Measurements from ENCODE around the gene TRIP4.

TRIP4 gene

DNA sequence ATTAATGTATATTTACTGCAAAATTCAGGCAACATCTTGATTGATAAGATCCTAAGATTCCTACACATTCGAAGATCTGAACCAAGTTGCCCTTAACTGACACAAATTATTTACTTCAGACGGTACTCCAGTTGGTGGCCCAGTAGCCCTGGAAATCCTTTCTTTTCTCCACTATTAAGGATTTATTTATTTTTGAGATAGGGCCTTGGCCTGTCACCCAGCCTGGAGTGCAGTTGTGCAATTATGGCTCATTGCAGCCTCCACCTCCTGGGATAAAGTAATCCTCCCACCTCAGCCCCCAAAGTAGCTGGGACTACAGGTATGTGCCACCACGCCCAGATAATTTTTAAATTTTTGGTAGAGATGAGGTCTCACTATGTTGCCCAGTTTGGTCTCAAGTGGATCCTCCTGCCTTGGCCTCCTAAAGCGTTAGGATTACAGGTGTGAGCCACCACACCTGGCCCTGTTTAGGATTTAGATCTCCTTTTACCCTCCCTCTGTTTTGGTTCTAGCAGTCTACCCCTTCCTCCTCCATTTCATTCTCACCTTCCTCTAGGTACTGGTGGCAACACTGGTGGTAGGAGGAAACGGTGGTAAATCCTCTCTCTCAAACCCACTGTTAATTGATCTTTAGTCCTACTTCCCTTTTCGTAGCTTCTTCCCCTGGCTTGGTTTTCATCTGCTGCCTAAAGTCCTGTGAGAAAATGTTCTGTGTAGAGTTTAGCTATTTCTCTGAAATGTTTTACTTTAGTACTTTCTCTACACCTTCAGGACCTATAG is 60.1 kb downstream of the TRIP4 start:
- no peak for DNase-seq

DNA sequence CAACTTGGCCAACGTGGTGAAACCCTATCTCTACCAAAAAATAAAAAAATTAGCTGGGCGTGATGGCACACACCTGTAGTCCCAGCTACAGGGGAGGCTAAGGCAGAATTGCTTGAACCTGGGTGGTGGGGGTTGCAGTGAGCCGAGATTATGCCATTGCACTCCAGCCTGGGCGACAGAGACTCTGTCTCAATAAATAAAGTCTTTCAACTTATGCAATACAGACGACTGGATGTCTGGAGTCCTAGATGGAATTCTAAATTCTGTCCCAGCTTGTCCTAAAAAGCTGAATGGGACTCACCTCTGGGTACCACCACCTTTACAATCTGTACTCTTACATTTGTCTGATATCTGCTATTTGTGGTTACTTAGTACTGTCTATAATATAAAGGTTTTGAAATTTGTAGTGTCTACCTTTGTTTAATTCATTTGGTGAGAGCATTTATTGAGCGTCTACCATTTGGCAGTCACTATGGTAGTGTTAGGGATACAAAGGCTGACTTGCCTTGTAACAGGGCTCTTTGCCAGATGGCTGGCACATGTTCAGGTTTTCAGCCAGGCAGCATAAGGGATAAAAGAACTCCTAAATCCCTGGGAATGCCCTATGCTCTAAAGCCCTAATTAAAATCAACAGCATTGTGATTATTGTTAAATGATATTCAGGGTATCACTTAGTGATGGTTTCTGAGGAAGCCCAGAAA is 65.5 kb downstream of the TRIP4 start:
- no peak for DNase-seq

DNA sequence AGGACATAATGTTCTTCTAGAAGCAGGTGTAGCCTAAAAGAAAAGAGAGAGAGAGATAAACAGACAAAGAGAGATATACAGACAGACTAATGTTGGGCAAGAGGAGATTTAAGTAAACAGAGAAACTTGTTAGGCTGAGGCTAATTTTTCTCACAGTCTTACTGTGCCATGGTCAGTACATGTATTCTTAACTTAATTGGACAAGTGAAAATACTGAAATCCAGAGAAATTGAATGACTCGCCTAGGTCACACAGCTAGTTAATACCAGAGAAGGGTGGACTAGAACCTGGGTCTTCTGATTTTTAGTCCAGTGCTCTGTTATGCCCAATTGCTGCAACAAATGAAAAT is 66.0 kb downstream of the TRIP4 start:
- no peak for DNase-seq

DNA sequence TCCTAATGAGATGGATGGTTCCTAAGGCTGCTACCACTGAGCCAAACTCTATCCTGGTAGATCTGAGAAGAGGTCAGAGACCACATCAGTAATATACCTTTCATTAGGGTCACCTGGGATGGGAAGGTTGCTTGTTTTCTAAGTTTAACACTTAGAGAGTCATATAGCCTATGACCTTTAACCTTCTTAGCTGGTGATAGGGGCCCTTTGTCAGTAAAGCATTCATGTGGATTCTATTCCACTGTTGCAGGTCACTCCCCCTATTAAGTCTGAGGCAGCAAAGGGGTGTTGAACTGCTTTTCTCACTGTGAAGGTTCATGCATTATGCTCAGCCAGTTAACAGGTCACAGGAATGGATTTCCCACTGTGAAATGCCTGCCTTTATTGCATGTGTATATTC is 66.6 kb downstream of the TRIP4 start:
- no peak for DNase-seq

DNA sequence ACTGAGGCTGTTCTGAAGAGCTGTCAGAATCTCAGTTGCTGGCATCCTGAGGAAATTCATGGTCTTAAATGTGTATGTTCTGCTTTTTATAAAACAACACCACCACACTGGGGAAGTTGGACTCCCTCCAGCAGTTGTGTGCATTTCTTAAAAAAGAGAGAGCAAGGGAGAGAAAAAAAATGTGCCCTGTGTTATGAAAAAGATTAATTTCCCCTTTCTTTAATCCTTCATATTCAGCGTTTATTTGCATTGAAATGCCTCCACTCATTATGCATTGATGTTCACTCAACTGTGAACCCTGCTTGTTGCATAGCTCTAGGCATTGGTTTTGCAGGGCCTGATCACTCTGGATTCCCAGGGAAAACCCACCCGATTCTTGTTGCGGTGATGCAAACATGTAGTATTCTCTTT is 68.3 kb downstream of the TRIP4 start:
- DNase-seq = no peak

DNA sequence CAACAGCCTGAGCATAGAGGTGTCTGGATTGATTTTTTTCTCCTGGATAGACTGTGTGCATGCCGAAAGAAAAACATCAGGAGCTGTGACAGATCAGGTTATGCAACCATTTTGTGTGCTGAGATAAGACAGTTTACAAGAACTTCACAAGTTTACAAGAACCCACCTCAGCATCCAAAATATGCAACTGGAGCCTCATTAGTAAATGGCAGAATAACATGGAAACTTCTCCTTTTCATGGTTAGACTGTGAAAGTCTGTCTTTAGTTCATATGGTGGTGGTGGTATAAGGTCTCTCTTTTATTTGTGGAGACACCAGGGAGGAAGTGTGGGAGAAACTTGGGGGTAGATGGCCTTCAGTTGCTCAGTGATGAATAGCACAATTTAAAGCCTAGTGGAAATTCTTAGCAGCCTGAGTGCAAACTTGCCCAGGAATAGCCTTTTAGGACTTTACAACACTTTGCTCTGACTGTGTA is 69.0 kb downstream of the TRIP4 start:
- no peak for DNase-seq

DNA sequence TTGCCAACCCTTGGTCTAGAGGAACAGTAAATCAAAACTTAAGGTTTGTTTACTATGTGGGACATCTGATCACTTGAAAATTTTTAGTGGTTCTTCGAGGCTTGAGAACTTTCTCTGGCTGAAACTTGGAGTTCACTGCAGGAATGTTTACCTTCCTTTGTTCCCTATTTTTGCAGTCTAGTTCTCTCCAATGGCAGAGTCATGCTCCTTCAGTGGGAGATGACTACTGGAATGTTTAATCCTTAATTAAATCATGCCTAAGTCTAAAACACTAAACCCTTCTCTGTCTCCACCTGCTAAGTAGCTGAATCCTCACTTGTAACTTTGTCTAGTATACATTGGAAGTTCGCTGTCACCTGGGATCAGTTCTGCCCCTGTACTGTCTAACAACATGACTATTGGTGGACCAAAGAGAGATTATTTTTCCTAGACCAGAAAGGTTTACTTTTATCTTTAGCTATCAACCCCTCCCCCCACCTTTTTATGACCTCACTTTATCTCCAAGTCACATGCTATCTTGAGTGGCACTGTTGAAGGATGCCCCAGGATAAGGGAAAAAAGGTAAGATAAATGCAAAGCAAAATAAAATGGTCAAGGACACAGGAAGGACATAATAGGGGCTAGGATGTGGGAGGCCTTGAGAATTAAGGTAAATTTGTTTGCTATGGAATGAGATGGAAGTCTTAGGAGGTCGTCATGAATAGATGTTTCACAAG is 71.6 kb downstream of the TRIP4 start:
- no peak for DNase-seq

DNA sequence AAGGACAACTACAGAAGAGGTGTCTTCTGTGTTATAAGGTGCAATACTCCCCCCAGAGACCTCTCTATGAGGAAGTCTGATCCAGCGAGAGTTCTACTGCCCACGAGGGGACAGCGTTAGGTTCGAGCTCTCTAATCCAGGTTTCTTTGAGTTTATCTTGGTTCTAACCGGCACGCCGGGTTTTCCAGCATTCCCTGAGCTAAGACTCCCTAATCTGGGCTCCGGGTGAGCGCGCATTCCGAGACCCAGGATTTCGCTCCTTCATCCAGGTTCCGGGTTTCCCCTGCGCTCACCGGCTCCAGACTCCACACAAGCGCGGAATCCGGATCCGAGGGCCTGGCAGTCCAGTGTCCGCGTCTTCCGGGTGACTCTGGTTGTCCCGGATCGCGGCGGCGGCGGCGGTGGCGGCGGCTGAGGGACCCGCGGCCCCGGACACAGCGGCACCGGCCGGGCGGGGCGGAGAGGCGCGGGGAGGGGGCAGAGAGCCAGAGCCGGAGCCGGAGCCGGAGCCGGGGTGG is 72.6 kb downstream of the TRIP4 start, which contains the start of gene ZNF609:
Gene ZNF609, plus strand, starts transcription at position 373 of the 518 bp plus-strand sequence. CDS start 38,842 bp downstream, outside the sequence.
- DNase-seq = peak; percentile 99

DNA sequence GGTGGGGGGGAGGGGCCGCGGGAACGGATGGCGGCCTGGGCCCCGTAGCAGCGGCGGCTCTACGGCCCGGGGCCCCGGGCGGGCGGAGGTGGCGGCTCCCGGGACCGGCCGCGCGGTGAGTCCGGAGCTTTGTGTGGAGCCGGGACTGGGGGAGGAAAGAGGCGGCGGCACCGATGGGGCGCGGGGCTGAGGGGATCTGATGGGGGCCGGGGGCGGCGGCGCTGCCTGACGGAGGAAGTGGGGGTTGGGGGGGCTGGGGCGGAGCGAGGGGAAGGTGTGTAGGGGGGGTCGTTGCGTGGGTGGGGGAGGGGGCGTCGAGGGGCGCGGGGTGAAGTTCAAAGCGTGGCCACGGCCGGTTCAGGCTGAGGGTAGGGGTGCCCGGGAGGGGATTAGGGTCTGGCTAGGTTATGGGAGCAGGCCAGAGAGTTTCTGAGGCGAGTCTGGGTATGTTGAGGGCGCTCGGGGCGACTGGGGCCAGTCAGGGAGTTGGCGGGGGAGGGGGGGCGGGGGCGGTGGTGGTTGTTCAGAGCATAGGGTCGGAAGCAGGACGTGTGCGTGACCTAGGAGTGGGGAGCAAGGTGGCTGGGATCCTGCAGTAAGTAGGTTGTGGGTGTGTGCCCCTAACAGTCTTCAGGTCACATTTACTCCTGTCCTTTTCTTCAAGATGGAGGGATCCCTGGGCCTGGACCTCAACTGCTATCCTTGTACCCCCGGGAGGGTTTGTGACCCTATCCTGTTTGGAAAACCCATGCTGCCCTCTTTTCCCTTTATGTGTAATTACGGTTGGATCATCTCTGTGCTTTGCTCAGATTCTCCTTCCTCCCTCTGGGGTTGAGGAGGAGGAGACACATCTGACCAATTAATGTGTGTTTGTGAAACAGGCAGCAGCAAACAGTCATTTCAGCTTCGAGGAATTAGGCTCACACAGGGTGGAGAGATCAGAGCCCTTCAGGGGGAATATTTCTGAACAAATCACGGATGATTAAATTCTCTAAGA is 73.4 kb downstream of the TRIP4 start:
- peak; percentile 71 for DNase-seq

DNA sequence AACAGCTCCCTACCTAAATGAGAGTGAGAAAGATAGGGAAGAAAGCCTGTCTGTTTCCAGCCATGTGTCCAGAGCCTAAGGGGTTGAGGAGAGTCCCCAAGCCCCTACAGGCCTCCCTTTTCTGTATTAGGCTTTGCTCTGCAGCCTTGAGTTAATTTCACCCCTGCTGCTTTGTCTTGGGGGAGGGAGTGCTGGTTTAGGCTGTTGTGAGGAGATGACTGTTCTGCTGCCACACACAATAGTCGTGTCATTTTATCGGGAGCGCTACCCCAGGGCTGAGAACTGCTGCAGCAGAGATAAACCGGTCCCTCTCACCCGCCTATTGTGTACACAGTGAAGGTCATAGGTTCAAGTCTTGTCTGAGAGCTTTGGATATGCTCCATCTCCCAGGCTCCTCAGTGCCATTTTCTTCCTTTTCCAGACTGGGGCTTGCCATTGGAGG is 74.1 kb downstream of the TRIP4 start:
- peak; percentile 63 for DNase-seq

DNA sequence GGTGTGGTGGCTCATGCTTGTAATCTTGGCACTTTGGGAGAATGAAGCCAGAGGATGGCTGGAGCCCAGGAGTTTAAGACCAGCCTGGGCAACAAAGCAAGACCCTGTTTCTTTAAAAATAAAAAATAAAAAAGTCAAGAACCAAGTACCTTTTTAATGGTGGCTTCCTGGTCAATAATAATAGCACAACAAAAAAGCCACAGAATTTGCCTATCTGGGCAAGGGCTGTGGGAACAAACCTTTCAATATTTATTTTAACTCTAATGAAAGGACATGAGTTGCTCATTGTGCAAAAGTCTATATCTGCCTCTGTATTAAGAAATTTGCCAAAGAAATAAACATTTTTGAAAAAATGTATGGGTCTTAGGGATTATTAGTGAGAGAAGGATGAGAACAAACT is 74.9 kb downstream of the TRIP4 start:
- no peak for DNase-seq

DNA sequence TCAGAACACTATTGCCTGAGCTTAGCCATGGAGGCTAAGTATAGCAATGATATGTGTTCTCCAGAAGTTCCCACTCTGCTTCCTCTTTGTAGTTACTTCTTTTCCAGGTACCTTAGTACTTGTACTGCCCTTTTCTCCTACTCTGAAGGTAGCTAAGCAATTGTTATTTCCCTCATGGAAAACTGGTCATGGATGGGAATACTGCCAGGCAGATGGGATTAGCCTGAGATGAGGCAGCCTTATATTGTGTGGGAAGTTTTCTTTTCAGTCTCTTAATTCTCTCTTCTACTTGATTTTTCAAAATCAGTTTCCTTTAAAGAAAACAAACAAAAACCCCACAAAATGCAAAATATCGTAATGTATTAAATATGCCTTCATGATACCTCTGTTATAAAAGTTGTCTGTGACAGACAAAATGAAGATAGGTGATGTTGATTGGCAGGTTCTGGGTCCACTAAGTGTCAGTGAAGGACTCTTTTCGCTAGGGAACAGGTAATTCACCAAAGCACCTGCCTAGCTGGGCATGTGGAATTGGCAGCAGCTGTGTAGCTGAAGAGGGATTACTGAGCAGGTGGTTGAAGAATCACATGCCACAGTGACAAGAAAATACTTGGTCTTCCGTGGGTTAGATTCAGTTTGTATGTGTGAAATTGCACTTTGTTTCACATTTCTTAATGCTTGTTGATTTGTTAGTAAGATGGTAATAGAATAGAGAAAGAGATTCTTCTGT is 76.8 kb downstream of the TRIP4 start:
- no peak for DNase-seq

DNA sequence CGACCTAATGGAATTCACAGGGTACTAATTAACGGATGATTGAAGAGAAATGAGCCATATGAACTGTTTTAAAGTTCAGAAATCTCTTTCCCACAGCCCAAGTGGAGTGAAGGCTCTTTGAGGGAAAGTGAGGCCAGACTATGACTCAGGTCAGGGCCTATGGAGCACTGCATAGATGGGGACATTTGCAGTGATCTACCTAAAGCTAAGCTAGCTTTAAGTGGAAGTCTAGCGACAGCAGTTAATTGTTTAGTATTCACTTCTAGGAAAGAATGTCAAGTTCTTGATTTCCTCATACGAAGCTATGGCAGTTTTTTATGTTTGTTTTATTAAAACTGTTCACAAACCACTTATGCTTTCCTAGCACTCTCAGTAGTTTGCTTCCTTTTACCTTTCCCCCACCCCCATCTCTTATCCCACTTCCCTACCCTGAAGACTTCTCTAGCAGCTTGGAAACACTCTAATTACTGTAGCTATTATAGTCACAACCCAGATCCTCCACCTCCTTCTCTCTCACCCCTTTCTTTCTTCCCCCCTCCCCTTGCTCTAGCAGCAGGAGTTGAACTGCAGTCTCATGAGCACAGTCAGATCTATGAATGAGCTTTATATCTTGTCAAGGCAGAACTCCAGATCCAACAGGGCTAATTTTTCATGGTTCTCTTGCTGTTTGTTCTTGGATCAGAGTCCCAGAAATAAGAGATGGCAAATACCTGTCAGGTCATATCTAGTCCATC is 78.9 kb downstream of the TRIP4 start:
- no peak for DNase-seq

DNA sequence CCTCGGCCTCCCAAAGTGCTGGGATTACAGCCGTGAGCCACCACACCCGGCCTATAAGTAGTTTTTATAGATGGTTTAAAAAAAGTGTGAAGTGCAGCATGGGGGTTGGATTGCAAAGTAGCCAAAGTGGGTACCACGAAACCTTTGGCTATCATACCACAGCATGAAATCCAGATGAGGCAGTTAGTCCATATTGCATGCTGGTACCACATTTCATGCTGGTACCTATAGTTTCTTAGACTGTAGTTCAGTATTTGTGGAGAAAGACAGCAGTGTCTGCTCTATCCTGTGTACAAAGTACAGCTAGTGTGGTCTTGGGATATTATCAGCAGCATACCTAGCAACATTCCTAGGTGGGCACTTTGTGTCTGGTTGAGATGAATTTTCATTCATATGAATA is 84.5 kb downstream of the TRIP4 start:
- no peak for DNase-seq

DNA sequence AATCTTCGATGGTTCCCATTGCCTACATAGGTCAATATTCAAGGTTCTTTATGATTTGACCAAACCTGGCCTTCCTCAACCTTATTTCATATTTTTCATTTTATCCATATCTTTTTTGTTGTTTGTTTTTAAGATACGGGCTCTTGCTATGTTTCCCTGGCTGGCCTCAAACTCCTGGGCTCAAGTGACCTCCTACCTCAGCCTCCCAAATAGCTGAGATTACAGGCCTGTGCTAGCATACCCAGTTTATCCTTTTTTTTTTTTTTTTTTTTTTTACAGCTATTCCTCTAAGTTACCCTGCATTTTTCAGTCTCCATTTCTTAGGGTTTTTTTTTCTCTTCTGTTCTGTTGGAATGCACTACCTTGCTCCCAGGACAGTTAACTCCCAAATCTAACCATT is 87.2 kb downstream of the TRIP4 start:
- DNase-seq = no peak

DNA sequence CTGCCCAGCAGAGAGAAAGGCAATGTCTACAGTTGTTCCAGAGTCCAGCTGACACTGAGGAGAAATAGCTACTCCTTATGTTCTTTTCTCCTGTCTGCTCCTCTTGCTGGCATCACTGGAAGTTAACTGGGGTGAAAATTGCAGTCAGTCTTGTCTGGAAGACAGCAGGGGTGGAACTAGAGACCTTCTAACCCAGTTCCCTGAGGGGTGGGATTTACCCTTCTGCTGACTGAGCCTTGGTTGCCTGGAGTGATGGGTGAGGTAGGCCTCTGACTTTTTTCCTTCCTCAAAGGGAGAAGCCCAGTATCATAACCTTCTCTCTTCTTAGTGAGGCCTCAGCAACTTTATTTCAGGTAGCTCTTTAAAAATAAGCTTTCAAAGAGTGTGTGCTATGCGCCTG is 88.9 kb downstream of the TRIP4 start:
- no peak for DNase-seq

DNA sequence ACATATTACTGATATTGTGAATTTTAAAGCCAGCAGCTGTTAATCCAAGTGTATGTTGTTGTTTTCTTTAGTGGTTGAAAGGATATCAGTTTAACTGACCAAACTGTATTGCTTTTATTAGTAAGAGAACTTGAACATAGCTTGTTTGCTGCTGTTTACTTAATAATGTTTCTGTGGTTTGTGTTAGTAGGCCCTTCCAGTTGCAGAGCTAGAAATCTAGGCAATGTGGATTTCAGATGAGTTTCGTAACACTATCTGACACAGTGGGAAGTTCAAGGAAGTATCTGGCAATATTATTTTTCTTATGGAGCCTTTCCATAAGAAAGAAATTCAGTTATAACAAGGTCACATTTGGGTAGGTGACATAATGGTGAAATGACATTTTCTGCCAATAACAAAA is 91.2 kb downstream of the TRIP4 start:
- no peak for DNase-seq

DNA sequence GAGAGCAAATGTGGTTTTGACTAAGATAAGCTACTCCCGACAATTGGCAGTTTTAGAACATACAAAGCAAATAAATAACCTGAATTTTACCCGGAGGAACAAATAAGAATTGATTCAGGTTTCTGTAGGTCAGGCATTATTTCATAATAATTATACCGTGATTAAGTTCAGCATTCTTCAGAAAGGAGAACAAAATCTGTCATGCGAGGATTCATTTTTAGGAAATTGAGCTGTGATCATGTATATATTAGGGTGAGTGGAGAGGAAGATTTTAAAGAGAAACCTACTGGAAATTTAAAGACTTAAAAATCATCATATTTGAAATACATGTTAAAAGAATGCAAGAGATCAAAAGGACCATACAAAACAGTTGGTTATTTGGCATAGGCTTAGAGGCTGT is 93.3 kb downstream of the TRIP4 start:
- DNase-seq = no peak

DNA sequence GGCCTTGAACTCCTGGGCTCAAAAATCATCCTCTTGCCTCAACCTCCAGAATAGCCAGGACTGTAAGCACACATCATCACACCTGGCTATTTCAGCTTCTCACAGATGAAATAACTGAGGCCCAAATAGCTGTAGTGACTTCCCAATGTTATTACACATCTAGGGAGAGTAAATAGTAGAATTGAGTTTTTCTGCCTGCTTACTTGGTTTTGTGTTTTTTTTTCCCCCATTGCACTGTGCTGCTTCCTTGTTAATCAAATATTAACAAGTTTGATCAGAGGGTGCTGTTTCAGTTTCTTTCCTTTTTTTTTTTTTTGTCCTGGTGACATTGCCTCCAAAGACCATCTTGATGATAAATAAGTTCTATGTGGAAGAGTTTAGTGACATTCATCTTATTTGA is 96.1 kb downstream of the TRIP4 start:
- DNase-seq = no peak

DNA sequence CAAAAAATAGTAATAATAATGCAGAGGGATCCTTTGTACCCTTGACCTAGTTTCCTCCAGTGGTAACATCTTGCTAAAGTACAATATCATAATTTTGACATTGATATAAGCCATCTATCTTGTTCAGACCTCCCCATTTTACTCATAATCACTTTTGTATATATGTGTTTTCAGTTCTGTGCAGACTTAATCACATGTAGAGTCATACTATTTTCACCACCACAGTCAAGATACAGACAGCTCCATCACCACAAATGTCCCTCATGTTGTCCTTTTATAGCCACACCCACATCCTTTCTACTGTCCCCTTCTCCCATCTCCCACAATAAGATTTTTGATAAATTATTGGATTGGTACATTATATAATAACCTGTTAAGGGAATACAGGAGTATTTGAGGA is 98.2 kb downstream of the TRIP4 start:
- no peak for DNase-seq
